ENCODE measurements around the gene PPP2R3B.

The PPP2R3B gene

DNA sequence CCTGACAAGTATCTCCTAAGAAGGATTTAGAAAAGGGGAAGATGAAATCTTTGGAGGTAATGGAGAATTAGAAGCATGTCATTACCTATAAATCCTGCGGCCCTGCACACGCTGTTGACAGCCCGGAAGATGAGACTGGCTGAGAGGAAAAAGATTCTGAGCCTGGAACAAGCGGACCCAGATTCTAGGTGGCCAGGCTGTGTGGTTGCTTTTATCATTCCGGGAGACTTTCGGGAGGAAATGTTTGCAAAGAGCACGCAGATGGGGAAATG is 5.8 kb upstream of the PPP2R3B start:
- Histone ChIP-seq H3K36me3 (ENCODE audit: low read depth) (no peaks in the 10 kb centered on the region), H3K9me3 (ENCODE audit: severe bottlenecking) (no peaks in the 10 kb centered on the region), H3K4me3 (ENCODE audit: severe bottlenecking) (no peak overlapping the region), H3K27ac (ENCODE audit: poor library complexity, severe bottlenecking) (no peak overlapping the region), H3K4me1 (ENCODE audit: insufficient read depth, poor library complexity, severe bottlenecking) (no peaks in the 10 kb centered on the region), H3K27me3 (ENCODE audit: insufficient read depth, poor library complexity, severe bottlenecking) (no peaks in the 10 kb centered on the region)
- no peak for DNase-seq (ENCODE audit: low spot score)
- TF ChIP-seq, protein P1, sequence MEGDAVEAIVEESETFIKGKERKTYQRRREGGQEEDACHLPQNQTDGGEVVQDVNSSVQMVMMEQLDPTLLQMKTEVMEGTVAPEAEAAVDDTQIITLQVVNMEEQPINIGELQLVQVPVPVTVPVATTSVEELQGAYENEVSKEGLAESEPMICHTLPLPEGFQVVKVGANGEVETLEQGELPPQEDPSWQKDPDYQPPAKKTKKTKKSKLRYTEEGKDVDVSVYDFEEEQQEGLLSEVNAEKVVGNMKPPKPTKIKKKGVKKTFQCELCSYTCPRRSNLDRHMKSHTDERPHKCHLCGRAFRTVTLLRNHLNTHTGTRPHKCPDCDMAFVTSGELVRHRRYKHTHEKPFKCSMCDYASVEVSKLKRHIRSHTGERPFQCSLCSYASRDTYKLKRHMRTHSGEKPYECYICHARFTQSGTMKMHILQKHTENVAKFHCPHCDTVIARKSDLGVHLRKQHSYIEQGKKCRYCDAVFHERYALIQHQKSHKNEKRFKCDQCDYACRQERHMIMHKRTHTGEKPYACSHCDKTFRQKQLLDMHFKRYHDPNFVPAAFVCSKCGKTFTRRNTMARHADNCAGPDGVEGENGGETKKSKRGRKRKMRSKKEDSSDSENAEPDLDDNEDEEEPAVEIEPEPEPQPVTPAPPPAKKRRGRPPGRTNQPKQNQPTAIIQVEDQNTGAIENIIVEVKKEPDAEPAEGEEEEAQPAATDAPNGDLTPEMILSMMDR (IDR thresholded peaks at IDR 0.05; ENCODE audit: poor library complexity, severe bottlenecking) = no peak
- no peak for ATAC-seq (ENCODE audit: low read depth)

DNA sequence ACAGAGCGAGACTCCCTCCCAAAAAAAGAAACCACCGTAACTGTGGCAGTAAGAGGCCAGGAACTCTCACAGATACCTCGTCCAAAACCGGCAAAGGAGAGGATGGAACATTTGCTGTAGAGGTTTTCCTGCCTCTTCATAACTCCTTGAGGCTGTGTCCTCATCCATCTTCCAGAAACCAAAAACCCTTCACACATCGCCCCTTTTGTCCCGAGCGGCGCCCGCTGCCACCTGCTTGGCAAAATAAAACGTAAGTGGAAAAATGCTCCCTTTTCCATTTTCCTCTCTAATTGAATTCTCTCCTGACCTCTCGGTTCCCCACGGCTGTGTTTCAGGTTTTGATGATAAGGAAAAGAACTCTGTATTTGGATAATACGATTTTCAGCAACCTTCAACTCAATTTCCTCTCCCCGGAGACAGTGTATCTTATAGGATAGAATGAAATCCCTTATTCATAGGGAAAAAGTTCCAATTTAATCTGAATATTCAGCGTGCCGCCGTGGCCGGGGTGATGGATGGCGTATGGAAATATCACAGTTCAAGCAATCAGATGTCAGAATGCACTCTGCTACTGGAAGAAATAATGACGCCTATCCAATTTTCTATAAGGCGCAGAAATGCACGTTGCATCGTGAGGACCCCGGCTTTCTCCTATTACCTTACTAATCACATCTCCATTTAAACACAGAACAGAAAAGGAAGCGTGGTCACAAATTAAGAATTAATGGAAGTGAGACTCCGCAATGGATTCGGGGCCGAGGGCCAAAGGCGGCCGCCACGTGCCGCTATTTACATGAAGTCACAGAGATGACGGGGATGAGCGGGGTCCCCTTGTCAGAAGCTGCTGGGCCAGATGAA is 5.2 kb upstream of the PPP2R3B start:
- DNase-seq (ENCODE audit: low spot score) (no peak), ATAC-seq (ENCODE audit: low read depth) (no peak)
- Histone ChIP-seq H3K4me3 (ENCODE audit: severe bottlenecking) (no peak overlapping the region), H3K36me3 (ENCODE audit: low read depth) (no peaks in the 10 kb centered on the region), H3K27me3 (ENCODE audit: insufficient read depth, poor library complexity, severe bottlenecking) (no peaks in the 10 kb centered on the region), H3K27ac (ENCODE audit: poor library complexity, severe bottlenecking) (no peak overlapping the region), H3K9me3 (ENCODE audit: severe bottlenecking) (no peaks in the 10 kb centered on the region), H3K4me1 (ENCODE audit: insufficient read depth, poor library complexity, severe bottlenecking) (no peaks in the 10 kb centered on the region)
- TF ChIP-seq, protein P1 (IDR thresholded peaks at IDR 0.05; ENCODE audit: poor library complexity, severe bottlenecking) = no peak

GRCh38 chrX:390459-390858 is 3.8 kb upstream of the PPP2R3B start:
- no peak overlapping the region for H3K27ac ChIP-seq (ENCODE audit: poor library complexity, severe bottlenecking)
- no peaks in the 10 kb centered on the region for H3K36me3 ChIP-seq (ENCODE audit: low read depth)
- ATAC-seq (ENCODE audit: low read depth) (no peak), DNase-seq (ENCODE audit: low spot score) (no peak)
- H3K9me3 ChIP-seq (ENCODE audit: severe bottlenecking) = no peaks in the 10 kb centered on the region
- H3K4me1 ChIP-seq (ENCODE audit: insufficient read depth, poor library complexity, severe bottlenecking) = no peaks in the 10 kb centered on the region
- TF ChIP-seq, protein P1 (IDR thresholded peaks at IDR 0.05; ENCODE audit: poor library complexity, severe bottlenecking) = no peak
- H3K4me3 ChIP-seq (ENCODE audit: severe bottlenecking) = no peak overlapping the region
- H3K27me3 ChIP-seq (ENCODE audit: insufficient read depth, poor library complexity, severe bottlenecking) = no peaks in the 10 kb centered on the region

- DNase-seq (ENCODE audit: low spot score) = no peak
- H3K36me3 ChIP-seq (ENCODE audit: low read depth) = peaks cover 3% of the 10 kb centered on the region; the same call in 1 of the 2 replicates
- ATAC-seq (ENCODE audit: low read depth) = no peak
- no peaks in the 10 kb centered on the region for H3K4me1 ChIP-seq (ENCODE audit: insufficient read depth, poor library complexity, severe bottlenecking)
- TF ChIP-seq, protein P1 (IDR thresholded peaks at IDR 0.05; ENCODE audit: poor library complexity, severe bottlenecking) = no peak
- H3K27ac ChIP-seq (ENCODE audit: poor library complexity, severe bottlenecking) = no peak overlapping the region
- no peaks in the 10 kb centered on the region for H3K27me3 ChIP-seq (ENCODE audit: insufficient read depth, poor library complexity, severe bottlenecking)
- H3K9me3 ChIP-seq (ENCODE audit: severe bottlenecking) = no peaks in the 10 kb centered on the region
- H3K4me3 ChIP-seq (ENCODE audit: severe bottlenecking) = no peak overlapping the region
Observed at GRCh38 chrX:389021-389441, 2.3 kb upstream of the PPP2R3B start.

GRCh38 chrX:387729-388128 is 1.0 kb upstream of the PPP2R3B start:
- Histone ChIP-seq H3K27me3 (ENCODE audit: insufficient read depth, poor library complexity, severe bottlenecking) (no peaks in the 10 kb centered on the region), H3K9me3 (ENCODE audit: severe bottlenecking) (no peaks in the 10 kb centered on the region), H3K4me3 (ENCODE audit: severe bottlenecking) (peak overlapping the region; percentile 74), H3K4me1 (ENCODE audit: insufficient read depth, poor library complexity, severe bottlenecking) (no peaks in the 10 kb centered on the region), H3K27ac (ENCODE audit: poor library complexity, severe bottlenecking) (peak overlapping the region; percentile 69), H3K36me3 (ENCODE audit: low read depth) (peaks cover 3% of the 10 kb centered on the region; the same call in 1 of the 2 replicates)
- DNase-seq (ENCODE audit: low spot score) (no peak), ATAC-seq (ENCODE audit: low read depth) (no peak)
- TF ChIP-seq, protein P1 (IDR thresholded peaks at IDR 0.05; ENCODE audit: poor library complexity, severe bottlenecking) = no peak
